Small intestine (tissue), 7 donors: Measurements from ENCODE around the gene TRPM1. TPM values are rescaled to one million over a fixed set of nuclear protein-coding genes. Genes with fewer than 3 reads are reported as not detected.

Experiments
- DNase-seq, 2 donors: peaks; one replicate each; pipeline versions ENCODE4 v3.0.0 to v3.0.0-alpha.2; 2013
- FAIRE-seq: peaks from 2 replicates; lab custom pipeline; 2012; peaks lifted over from hg19 to GRCh38; lab: Jason Lieb, UNC
- H3K27ac ChIP-seq, 3 donors: one replicate each; pipeline ENCODE4 v1.5.1; 2013; ENCODE audit warnings: low read length in 2 of 3, mild to moderate bottlenecking in 2 of 3, control low read depth in 1 of 3, inconsistent platforms in 1 of 3, low read depth in 1 of 3, moderate library complexity in 1 of 3
- H3K27me3 ChIP-seq, 3 donors: one replicate each; pipeline ENCODE4 v1.6.1; 2013; ENCODE audit warnings: low read length in 3 of 3, inconsistent platforms in 1 of 3; ENCODE audit not compliant: control insufficient read depth in 3 of 3, insufficient read depth in 3 of 3
- H3K36me3 ChIP-seq, 3 donors: one replicate each; pipeline ENCODE4 v1.6.1; 2013; ENCODE audit warnings: low read length in 3 of 3, inconsistent platforms in 1 of 3, low read depth in 1 of 3, mild to moderate bottlenecking in 1 of 3, moderate library complexity in 1 of 3; ENCODE audit not compliant: control insufficient read depth in 3 of 3, insufficient read depth in 2 of 3
- H3K4me1 ChIP-seq, 3 donors: one replicate each; pipeline ENCODE4 v1.6.1; 2013; ENCODE audit warnings: low read length in 2 of 3, inconsistent platforms in 1 of 3, low read depth in 1 of 3, mild to moderate bottlenecking in 1 of 3, moderate library complexity in 1 of 3; ENCODE audit not compliant: control insufficient read depth in 3 of 3, insufficient read depth in 2 of 3
- H3K4me3 ChIP-seq, 3 donors: one replicate each; pipeline ENCODE4 v1.5.1; 2013; ENCODE audit warnings: low read length in 3 of 3, control low read depth in 1 of 3, inconsistent platforms in 1 of 3, low read depth in 1 of 3, mild to moderate bottlenecking in 1 of 3, moderate library complexity in 1 of 3
- H3K9me3 ChIP-seq, 2 donors: one replicate each; pipeline ENCODE4 v1.6.1; 2013; ENCODE audit warnings: low read depth in 1 of 2, low read length in 1 of 2; ENCODE audit not compliant: control insufficient read depth in 2 of 2, insufficient read depth in 1 of 2
- WGBS, 3 donors: extraction: QIAGEN DNeasy Blood & Tissue Kit; methylation state at CpG; one replicate each; pipeline ENCODE4 v1.1.7; 2013; 5-methylcytosine and 5-hydroxymethylcytosine counted together
- polyA plus RNA-seq, 4 donors: library from polyadenylated mRNA; stranded (reverse) in 3 of 4; unstranded in 1 of 4; fragments of 200-250 nt in 3 of 4; fragments of 120-200 nt in 1 of 4; gene quantifications; one replicate each; pipeline versions ENCODE4 v1.2.1 to v1.2.3, GENCODE V29; 2013
- donor health status: healthy with polysubstance abuse.
- donor health status: control.
- donor health status: control.
- donor health status: Bipolar disorder and iron deficiency.
- donor health status: healthy.

The TRPM1 gene
- polyA plus RNA-seq, 4 donors: under 0.01 TPM; not detected in 3

- H3K4me1 ChIP-seq: no peaks in the 10 kb centered on the region
- DNase-seq (no peak), FAIRE-seq (no peak)
- 86 to 91% (median 86%) methylated on average over 6 of the region's 6 CpGs for WGBS, 3 donors
- no peaks in the 10 kb centered on the region for H3K36me3 ChIP-seq
- no peak overlapping the region for H3K27ac ChIP-seq
- no peaks in the 10 kb centered on the region for H3K9me3 ChIP-seq
- no peak overlapping the region for H3K4me3 ChIP-seq
- no peaks in the 10 kb centered on the region for H3K27me3 ChIP-seq
These were observed 2.5 kb upstream of the TRPM1 start for GRCh38 chr15:31104003-31104402.

GRCh38 chr15:31102374-31103342 is 1.1 kb upstream of the TRPM1 start:
- Histone ChIP-seq H3K4me3 (no peak overlapping the region), H3K36me3 (no peaks in the 10 kb centered on the region), H3K27ac (no peak overlapping the region), H3K27me3 (no peaks in the 10 kb centered on the region), H3K9me3 (no peaks in the 10 kb centered on the region), H3K4me1 (no peaks in the 10 kb centered on the region)
- DNase-seq (no peak), FAIRE-seq (no peak)
- WGBS, 3 donors: 85 to 91% (median 86%) methylated on average over 24 of the region's 24 CpGs

GRCh38 chr15:31102039-31102321 is 455 bp upstream of the TRPM1 start:
- Histone ChIP-seq H3K36me3 (no peaks in the 10 kb centered on the region), H3K4me3 (no peak overlapping the region), H3K4me1 (no peaks in the 10 kb centered on the region), H3K27me3 (no peaks in the 10 kb centered on the region), H3K27ac (no peak overlapping the region), H3K9me3 (no peaks in the 10 kb centered on the region)
- no peak for FAIRE-seq
- no peak for DNase-seq
- WGBS, 3 donors: 84 to 86% (median 85%) methylated on average over 4 of the region's 4 CpGs

- FAIRE-seq (no peak), DNase-seq (no peak)
- no peak overlapping the region for H3K4me3 ChIP-seq
- 76 to 85% (median 81%) methylated on average over 6 of the region's 6 CpGs for WGBS, 3 donors
- H3K4me1 ChIP-seq: no peaks in the 10 kb centered on the region
- no peaks in the 10 kb centered on the region for H3K9me3 ChIP-seq
- H3K27me3 ChIP-seq: no peaks in the 10 kb centered on the region
- no peak overlapping the region for H3K27ac ChIP-seq
- H3K36me3 ChIP-seq: no peaks in the 10 kb centered on the region
These were observed 787 bp downstream of the TRPM1 start for GRCh38 chr15:31100738-31101137.

- FAIRE-seq: no peak
- 55 to 72% (median 58%) methylated on average over 4 of the region's 4 CpGs for WGBS, 3 donors
- no peak for DNase-seq
- H3K4me1 ChIP-seq: no peaks in the 10 kb centered on the region
- no peaks in the 10 kb centered on the region for H3K9me3 ChIP-seq
- no peaks in the 10 kb centered on the region for H3K27me3 ChIP-seq
- no peak overlapping the region for H3K27ac ChIP-seq
- H3K36me3 ChIP-seq: no peaks in the 10 kb centered on the region
- H3K4me3 ChIP-seq: no peak overlapping the region
These were observed 2.4 kb downstream of the TRPM1 start for GRCh38 chr15:31098953-31099740.

- FAIRE-seq (no peak), DNase-seq (no peak)
- Histone ChIP-seq H3K36me3 (no peaks in the 10 kb centered on the region), H3K4me1 (no peaks in the 10 kb centered on the region), H3K9me3 (no peaks in the 10 kb centered on the region), H3K27me3 (no peaks in the 10 kb centered on the region), H3K4me3 (no peak overlapping the region), H3K27ac (no peak overlapping the region)
- 31 to 56% (median 51%) methylated on average over 6 of the region's 6 CpGs for WGBS, 3 donors
These were observed 3.0 kb downstream of the TRPM1 start for GRCh38 chr15:31098491-31098917.

GRCh38 chr15:31096563-31096962 is 5.0 kb downstream of the TRPM1 start:
- H3K9me3 ChIP-seq: no peaks in the 10 kb centered on the region
- H3K4me3 ChIP-seq: no peak overlapping the region
- no peak for DNase-seq
- H3K4me1 ChIP-seq: no peaks in the 10 kb centered on the region
- no peaks in the 10 kb centered on the region for H3K27me3 ChIP-seq
- H3K36me3 ChIP-seq: no peaks in the 10 kb centered on the region
- no peak overlapping the region for H3K27ac ChIP-seq
- WGBS, 3 donors: 82 to 94% (median 88%) methylated on average over 5 of the region's 5 CpGs
- FAIRE-seq: no peak

- no peaks in the 10 kb centered on the region for H3K27me3 ChIP-seq
- H3K4me1 ChIP-seq: no peaks in the 10 kb centered on the region
- FAIRE-seq: no peak
- no peaks in the 10 kb centered on the region for H3K36me3 ChIP-seq
- H3K27ac ChIP-seq: no peak overlapping the region
- H3K4me3 ChIP-seq: no peak overlapping the region
- WGBS, 3 donors: 86 to 87% (median 86%) methylated on average over 6 of the region's 6 CpGs
- H3K9me3 ChIP-seq: no peaks in the 10 kb centered on the region
- no peak for DNase-seq
These were observed 10.0 kb downstream of the TRPM1 start for GRCh38 chr15:31091481-31091880.
